OCI-LY7 (cell line): ENCODE data around the gene COL6A5.

ENCODE experiments used
- CTCF ChIP-seq: fragments of 200-600 bp; sonication (generic); conservative IDR thresholded peaks from 2 replicates; pipeline ENCODE4 v1.5.1; 2014; ENCODE audit warnings: mild to moderate bottlenecking, antibody characterized with exemption, low read length, moderate library complexity, mixed read lengths
- EZH2phosphoT487 ChIP-seq: fragments of 200-600 bp; sonication (generic); IDR thresholded peaks from 2 replicates; pipeline ENCODE4 v1.6.1; 2018; ENCODE audit warnings: low read depth, borderline replicate concordance, mild to moderate bottlenecking, mixed run types, antibody characterized with exemption, low read length, moderate library complexity, mixed read lengths

GRCh38 chr3:130463221-130463620, 117.7 kb downstream of the COL6A5 start:
- TF ChIP-seq CTCF (no peak), EZH2phosphoT487 (no peak)
